ENCODE results near the gene LIX1L. TPM values are rescaled to one million over a fixed set of nuclear protein-coding genes. Genes with fewer than 3 reads are reported as not detected.

LIX1L gene
- total and polyA plus RNA-seq, 4 donors: 23.6 to 42.4 (median 37.3) TPM

DNA sequence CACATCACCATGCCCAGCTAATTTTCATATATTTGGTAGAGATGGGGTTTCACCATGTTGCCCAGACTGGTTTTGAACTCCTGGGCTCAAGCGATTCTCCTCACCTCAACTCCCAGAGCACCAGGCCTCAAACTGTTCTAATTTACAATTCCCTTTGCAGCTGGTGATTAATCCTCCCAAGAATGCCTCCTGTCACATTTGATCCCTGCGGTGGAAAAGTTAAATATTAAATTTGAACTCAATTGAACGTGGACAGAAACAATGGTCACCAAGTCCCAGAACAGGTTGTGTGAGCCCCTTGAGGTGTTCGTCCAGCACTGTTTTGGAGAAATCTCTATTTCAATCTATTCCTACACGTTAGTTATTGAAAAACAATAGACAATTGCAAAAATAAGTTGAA is 70.2 kb downstream of the LIX1L start:
- DNase-seq (ENCODE audit: low read depth in 4 of 6, low spot score in 6 of 6): no peak
- H3K9me3 ChIP-seq (ENCODE audit: control insufficient read depth, insufficient read depth, low read length): no peaks in the 10 kb centered on the region
- no peak overlapping the region for H3K27ac ChIP-seq (ENCODE audit: low read depth, low read length)
- H3K4me3 ChIP-seq (ENCODE audit: low read depth, low read length): no peak overlapping the region
- H3K27me3 ChIP-seq (ENCODE audit: control insufficient read depth, insufficient read depth, low read length): peaks cover 11% of the 10 kb centered on the region
- WGBS (ENCODE audit: insufficient coverage): no CpG with 5 or more reads among the region's 5 CpGs
- peaks cover 19% of the 10 kb centered on the region for H3K4me1 ChIP-seq (ENCODE audit: control insufficient read depth, insufficient read depth, low read length)
- no peaks in the 10 kb centered on the region for H3K36me3 ChIP-seq (ENCODE audit: control insufficient read depth, insufficient read depth, low read length)

DNA sequence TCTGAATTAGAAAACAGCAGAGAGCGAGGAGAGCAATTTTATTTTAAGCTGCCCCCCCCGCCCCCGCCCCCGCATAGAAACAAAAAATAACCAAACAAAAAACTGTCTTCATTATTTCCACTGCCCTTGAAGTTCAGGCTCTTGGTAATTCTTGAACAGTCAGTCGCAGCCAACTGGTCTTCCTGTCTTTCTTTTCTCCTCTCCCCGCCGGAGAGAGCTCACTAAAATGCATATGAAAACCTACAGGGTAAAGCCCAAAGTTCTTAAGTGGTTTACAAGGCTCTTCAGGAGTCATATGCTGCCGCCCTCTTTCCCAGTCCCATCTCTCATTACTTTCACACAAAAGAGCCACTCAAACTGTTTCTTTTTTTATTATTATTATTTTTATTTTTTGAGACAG is 71.0 kb downstream of the LIX1L start:
- Histone ChIP-seq H3K27me3 (ENCODE audit: control insufficient read depth, insufficient read depth, low read length) (peaks cover 11% of the 10 kb centered on the region), H3K36me3 (ENCODE audit: control insufficient read depth, insufficient read depth, low read length) (no peaks in the 10 kb centered on the region), H3K9me3 (ENCODE audit: control insufficient read depth, insufficient read depth, low read length) (no peaks in the 10 kb centered on the region), H3K4me3 (ENCODE audit: low read depth, low read length) (no peak overlapping the region), H3K27ac (ENCODE audit: low read depth, low read length) (no peak overlapping the region), H3K4me1 (ENCODE audit: control insufficient read depth, insufficient read depth, low read length) (peaks cover 11% of the 10 kb centered on the region)
- 36% methylated on average over 2 of the region's 8 CpGs for WGBS (ENCODE audit: insufficient coverage)
- no peak for DNase-seq (ENCODE audit: low read depth in 4 of 6, low spot score in 6 of 6)

DNA sequence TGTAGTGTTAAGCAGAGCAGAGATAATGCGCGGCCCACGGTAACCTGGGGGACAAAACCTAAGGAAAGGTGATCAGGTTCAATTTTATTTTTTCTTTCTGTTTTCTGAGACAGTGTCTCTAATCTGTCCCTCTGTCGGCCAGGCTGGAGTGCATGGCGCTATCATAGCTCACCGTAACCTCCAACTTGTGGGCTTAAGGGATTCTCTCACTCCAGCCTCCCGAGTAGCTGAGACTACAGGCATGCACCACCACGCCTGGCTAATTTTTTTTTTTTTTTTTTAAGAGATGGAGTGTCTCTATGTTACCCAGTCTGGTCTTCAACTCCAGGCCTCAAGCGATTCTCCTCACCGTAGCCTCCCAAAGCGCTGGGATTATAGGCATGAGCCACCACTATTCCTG is 71.4 kb downstream of the LIX1L start:
- peaks cover 11% of the 10 kb centered on the region for H3K27me3 ChIP-seq (ENCODE audit: control insufficient read depth, insufficient read depth, low read length)
- 40% methylated on average over 8 of the region's 11 CpGs for whole genome bisulfite sequencing (ENCODE audit: insufficient coverage)
- no peak overlapping the region for H3K27ac ChIP-seq (ENCODE audit: low read depth, low read length)
- no peaks in the 10 kb centered on the region for H3K36me3 ChIP-seq (ENCODE audit: control insufficient read depth, insufficient read depth, low read length)
- H3K4me1 ChIP-seq (ENCODE audit: control insufficient read depth, insufficient read depth, low read length): peaks cover 10% of the 10 kb centered on the region
- no peak overlapping the region for H3K4me3 ChIP-seq (ENCODE audit: low read depth, low read length)
- no peaks in the 10 kb centered on the region for H3K9me3 ChIP-seq (ENCODE audit: control insufficient read depth, insufficient read depth, low read length)
- DNase-seq (ENCODE audit: low read depth in 4 of 6, low spot score in 6 of 6): no peak

DNA sequence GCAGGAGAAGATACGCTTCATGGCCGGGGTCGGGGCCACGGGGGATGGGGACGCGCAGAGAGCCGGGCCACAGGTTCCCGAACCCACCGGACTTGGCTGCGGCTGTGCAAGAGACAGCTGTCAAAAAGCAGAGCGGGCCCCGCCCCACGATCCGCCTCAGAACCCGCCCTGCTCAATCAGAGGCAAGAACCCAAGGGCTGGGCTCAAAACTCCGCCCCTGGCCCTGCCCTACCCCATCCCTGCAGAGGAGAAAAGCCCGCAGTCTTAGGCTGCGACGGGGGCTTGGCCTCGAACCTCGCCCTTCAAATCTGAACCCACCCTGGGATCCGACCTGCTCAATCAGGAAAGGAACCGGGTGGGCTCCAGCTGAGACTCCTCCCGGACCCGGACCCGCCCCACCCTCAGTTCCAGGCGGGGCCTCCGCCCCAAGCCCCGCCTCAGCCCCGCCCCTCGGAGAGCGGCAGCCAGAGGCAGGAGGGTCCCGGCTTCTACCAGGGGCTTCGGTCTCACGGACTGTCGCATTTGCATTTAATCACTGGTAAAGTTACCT is 72.0 kb downstream of the LIX1L start, which contains the start of gene ANKRD35:
TSS of gene ANKRD35 (minus strand) at position 129 of the 550 bp plus-strand sequence. CDS start at position 21, 108 bp downstream.
- DNase-seq (ENCODE audit: low read depth in 4 of 6, low spot score in 6 of 6): peak in 4 of 6 donors; percentile 65 to 92 (median 80)
- no peaks in the 10 kb centered on the region for H3K36me3 ChIP-seq (ENCODE audit: control insufficient read depth, insufficient read depth, low read length)

DNA sequence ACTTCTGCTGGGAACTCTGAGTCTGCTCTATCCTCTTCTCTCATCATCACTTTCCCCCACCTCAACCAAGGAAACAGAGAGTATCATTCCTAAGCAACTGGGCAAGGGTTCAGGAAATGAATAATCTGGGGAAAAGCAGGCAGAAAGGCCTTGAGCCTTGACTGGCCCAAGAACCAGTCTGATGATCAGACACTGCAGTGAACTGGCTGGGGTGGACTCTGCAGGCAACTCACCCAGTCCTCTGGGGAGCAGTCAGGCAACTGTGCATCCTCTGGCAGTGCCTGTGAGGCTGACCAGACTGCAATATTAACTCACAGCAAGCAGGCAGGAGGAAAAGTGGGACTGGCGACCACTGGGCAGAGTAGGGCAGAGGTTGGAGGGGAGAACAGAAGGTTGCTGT is 73.1 kb downstream of the LIX1L start:
- no peak overlapping the region for H3K4me3 ChIP-seq (ENCODE audit: low read depth, low read length)

More for the DNA sequence above, 72.0 kb downstream of the LIX1L start, which contains the start of gene ANKRD35:
- Histone ChIP-seq H3K4me1 (ENCODE audit: control insufficient read depth, insufficient read depth, low read length) (peaks cover 10% of the 10 kb centered on the region), H3K27ac (ENCODE audit: low read depth, low read length) (no peak within 1 kb of the TSS), H3K9me3 (ENCODE audit: control insufficient read depth, insufficient read depth, low read length) (no peaks in the 10 kb centered on the region), H3K4me3 (ENCODE audit: low read depth, low read length) (peak within 1 kb of the TSS; percentile 66), H3K27me3 (ENCODE audit: control insufficient read depth, insufficient read depth, low read length) (peaks cover 11% of the 10 kb centered on the region)
- under 1% methylated on average over 29 of the region's 36 CpGs for WGBS (ENCODE audit: insufficient coverage)

More for the DNA sequence above, 73.1 kb downstream of the LIX1L start:
- DNase-seq (ENCODE audit: low read depth in 4 of 6, low spot score in 6 of 6): no peak
- Histone ChIP-seq H3K36me3 (ENCODE audit: control insufficient read depth, insufficient read depth, low read length) (no peaks in the 10 kb centered on the region), H3K9me3 (ENCODE audit: control insufficient read depth, insufficient read depth, low read length) (no peaks in the 10 kb centered on the region), H3K27ac (ENCODE audit: low read depth, low read length) (no peak overlapping the region), H3K27me3 (ENCODE audit: control insufficient read depth, insufficient read depth, low read length) (peaks cover 11% of the 10 kb centered on the region), H3K4me1 (ENCODE audit: control insufficient read depth, insufficient read depth, low read length) (peaks cover 10% of the 10 kb centered on the region)
- 71% methylated on average over 1 of the region's 1 CpG for WGBS (ENCODE audit: insufficient coverage)

Other genes with a start within 250 kb of the LIX1L start
- gene CD160, start 238.5 kb downstream of the LIX1L start, total RNA-seq: under 1 TPM; 0.11 to 0.30 TPM
- gene CD160, start 238.5 kb downstream of the LIX1L start, polyA plus RNA-seq (ENCODE audit: insufficient read length in 2 of 2): 1 to 10 TPM; 2.5 to 3.9 TPM
- gene RNF115, start 133.9 kb downstream of the LIX1L start, total RNA-seq: 10 to 100 TPM; 19.5 to 26.0 TPM
- 10 to 100 TPM; 19.1 to 25.4 TPM for gene RNF115, start 133.9 kb downstream of the LIX1L start, polyA plus RNA-seq (ENCODE audit: insufficient read length in 2 of 2)
- gene POLR3C, start 133.8 kb downstream of the LIX1L start, total RNA-seq: 10 to 100 TPM; 24.8 to 31.0 TPM
- gene POLR3C, start 133.8 kb downstream of the LIX1L start, polyA plus RNA-seq (ENCODE audit: insufficient read length in 2 of 2): 10 to 100 TPM; 25.2 to 25.6 TPM
- 10 to 100 TPM in 1 of 2 donors, 1 to 10 TPM in 1; 3.9 to 11.8 TPM for gene NUDT17, start 112.4 kb downstream of the LIX1L start, total RNA-seq
- 10 to 100 TPM; 10.4 to 11.3 TPM for gene NUDT17, start 112.4 kb downstream of the LIX1L start, polyA plus RNA-seq (ENCODE audit: insufficient read length in 2 of 2)
- 10 to 100 TPM; 15.1 to 30.9 TPM for gene PIAS3, start 98.9 kb downstream of the LIX1L start, total RNA-seq
- 10 to 100 TPM; 49.6 to 61.4 TPM for gene PIAS3, start 98.9 kb downstream of the LIX1L start, polyA plus RNA-seq (ENCODE audit: insufficient read length in 2 of 2)
- gene ANKRD35, start 72.2 kb downstream of the LIX1L start, total RNA-seq: 1 to 10 TPM; 3.7 to 4.6 TPM
- 10 to 100 TPM in 1 of 2 donors, 1 to 10 TPM in 1; 8.2 to 11.0 TPM for gene ANKRD35, start 72.2 kb downstream of the LIX1L start, polyA plus RNA-seq (ENCODE audit: insufficient read length in 2 of 2)
- gene ITGA10, start 48.0 kb downstream of the LIX1L start, total RNA-seq: 10 to 100 TPM in 1 of 2 donors, 1 to 10 TPM in 1; 7.3 to 25.2 TPM
- gene ITGA10, start 48.0 kb downstream of the LIX1L start, polyA plus RNA-seq (ENCODE audit: insufficient read length in 2 of 2): 10 to 100 TPM in 1 of 2 donors, 1 to 10 TPM in 1; 2.9 to 13.3 TPM
- gene PEX11B, start 39.3 kb downstream of the LIX1L start, total RNA-seq: 10 to 100 TPM; 35.0 to 37.6 TPM
- 10 to 100 TPM; 51.7 to 52.0 TPM for gene PEX11B, start 39.3 kb downstream of the LIX1L start, polyA plus RNA-seq (ENCODE audit: insufficient read length in 2 of 2)
- gene RBM8A, start 30.5 kb downstream of the LIX1L start, total RNA-seq: 100 to 1,000 TPM in 1 of 2 donors, 10 to 100 TPM in 1; 67.5 to 150 TPM
- 100 to 1,000 TPM; 173 to 181 TPM for gene RBM8A, start 30.5 kb downstream of the LIX1L start, polyA plus RNA-seq (ENCODE audit: insufficient read length in 2 of 2)
- 1 to 10 TPM; 1.6 to 1.8 TPM for gene ANKRD34A, start 6.6 kb upstream of the LIX1L start, total RNA-seq
- 1 to 10 TPM; 8.6 to 9.2 TPM for gene ANKRD34A, start 6.6 kb upstream of the LIX1L start, polyA plus RNA-seq (ENCODE audit: insufficient read length in 2 of 2)
- 10 to 100 TPM; 12.2 to 40.2 TPM for gene POLR3GL, start 6.7 kb upstream of the LIX1L start, total RNA-seq
- gene POLR3GL, start 6.7 kb upstream of the LIX1L start, polyA plus RNA-seq (ENCODE audit: insufficient read length in 2 of 2): 10 to 100 TPM; 39.4 to 42.3 TPM
- gene TXNIP, start 38.6 kb upstream of the LIX1L start, total RNA-seq: 100 to 1,000 TPM; 453 to 455 TPM
- 100 to 1,000 TPM; 109 to 142 TPM for gene TXNIP, start 38.6 kb upstream of the LIX1L start, polyA plus RNA-seq (ENCODE audit: insufficient read length in 2 of 2)
- gene HJV, start 63.7 kb upstream of the LIX1L start, total RNA-seq: not detected
- under 1 TPM; 0.30 to 0.44 TPM for gene HJV, start 63.7 kb upstream of the LIX1L start, polyA plus RNA-seq (ENCODE audit: insufficient read length in 2 of 2)
- gene NBPF10, start 186.8 kb upstream of the LIX1L start, total RNA-seq: 1 to 10 TPM; 1.7 to 2.4 TPM
- gene NBPF10, start 186.8 kb upstream of the LIX1L start, polyA plus RNA-seq (ENCODE audit: insufficient read length in 2 of 2): 1 to 10 TPM; 1.1 to 1.4 TPM